Suprapubic skin (tissue), 4 donors: Measurements from ENCODE around the gene KRT81.

Experiments used
- CTCF ChIP-seq, 2 donors: fragments of 200-600 bp in 1 of 2; fragments of 450-650 bp in 1 of 2; sonication (generic) in 1 of 2; IDR thresholded peaks; one replicate each; pipeline ENCODE4 v1.5.1; 2016 to 2019; ENCODE audit warnings: antibody characterized with exemption in 2 of 2, mild to moderate bottlenecking in 1 of 2, moderate library complexity in 1 of 2
- EP300 ChIP-seq: sonication (generic); formaldehyde crosslinking; IDR thresholded peaks from one replicate; pipeline ENCODE4 v1.6.1; 2017; ENCODE audit warnings: antibody characterized with exemption
- POLR2A ChIP-seq, 2 donors: fragments of 450-650 bp; IDR thresholded peaks; one replicate each; pipeline ENCODE4 v1.6.1; 2017; ENCODE audit warnings: antibody characterized with exemption in 2 of 2, mild to moderate bottlenecking in 2 of 2, moderate library complexity in 2 of 2
- POLR2AphosphoS5 ChIP-seq, 3 donors: sonication (generic); formaldehyde crosslinking; IDR thresholded peaks; one replicate each; pipeline ENCODE4 v1.6.1; 2017; ENCODE audit warnings: antibody characterized with exemption in 3 of 3

- TF ChIP-seq CTCF (IDR thresholded peaks at IDR 0.05) (no peak), POLR2A (IDR thresholded peaks at IDR 0.05) (no peak), POLR2AphosphoS5 (IDR thresholded peaks at IDR 0.05) (no peak), EP300 (no peak)
These were observed 50.0 kb downstream of the KRT81 start for GRCh38 chr12:52241205-52241842.
